Breast epithelium (tissue), 4 donors: ENCODE data around the gene PURB. TPM values are rescaled to one million over a fixed set of nuclear protein-coding genes. Genes with fewer than 3 reads are reported as not detected.
"Not testable (repeated sequence)": the region's sequence is repeated elsewhere in the genome, so short reads cannot be mapped to it uniquely, and the experiment has no call there.

Experiments used
- DNase-seq, 2 donors: peaks; one replicate each; pipeline ENCODE4 v3.0.0-alpha.2; 2019; ENCODE audit warnings: low spot score in 2 of 2
- H3K27ac ChIP-seq, 2 donors: fragments of 200-600 bp; sonication (generic) in 1 of 2; one replicate each; pipeline ENCODE4 v1.5.1; 2016 to 2019; ENCODE audit warnings: mild to moderate bottlenecking in 1 of 2
- H3K27me3 ChIP-seq, 2 donors: fragments of 200-600 bp; sonication (generic) in 1 of 2; one replicate each; pipeline versions ENCODE4 v1.5.1 to v1.6.0; 2017 to 2019; ENCODE audit warnings: control low read depth in 1 of 2, mild to moderate bottlenecking in 1 of 2
- H3K36me3 ChIP-seq: fragments of 200-600 bp; one replicate; pipeline ENCODE4 v1.5.1; 2019
- H3K4me1 ChIP-seq, 2 donors: fragments of 200-600 bp; sonication (generic); one replicate each; pipeline ENCODE4 v1.5.1; 2016 to 2019; ENCODE audit warnings: control low read depth in 1 of 2
- H3K4me3 ChIP-seq, 3 donors: fragments of 200-600 bp; sonication (generic); 1 replicate in 2 of 3; 2 replicates in 1 of 3; pipeline ENCODE4 v1.5.1; 2016 to 2019; ENCODE audit warnings: mild to moderate bottlenecking in 3 of 3, moderate library complexity in 2 of 3
- H3K9me3 ChIP-seq, 2 donors: fragments of 200-600 bp; sonication (generic) in 1 of 2; one replicate each; pipeline ENCODE4 v1.5.1; 2016 to 2019; ENCODE audit warnings: control low read depth in 1 of 2
- POLR2A ChIP-seq: fragments of 450-650 bp; IDR thresholded peaks from one replicate; pipeline ENCODE4 v1.6.1; 2016; ENCODE audit warnings: antibody characterized with exemption, mild to moderate bottlenecking, moderate library complexity
- POLR2AphosphoS5 ChIP-seq, 3 donors: sonication (generic); formaldehyde crosslinking; IDR thresholded peaks; one replicate each; pipeline ENCODE4 v1.6.1; 2017; ENCODE audit warnings: antibody characterized with exemption in 3 of 3
- intact Hi-C: fragments of 100-400 bp; cut with DNase I; formaldehyde crosslinking; loops from one replicate; pipeline ENCODE4 v1.15.1; 2023; ENCODE audit warnings: low total_unique reads
- total RNA-seq, 3 donors: library from RNA; depleted of rRNA; stranded (reverse); fragments of >200 nt; gene quantifications; one replicate each; pipeline ENCODE4 v1.1.0, GENCODE V29; 2016
- TF ChIP-seq, protein P1 (sequence below), 3 donors: fragments of 450-650 bp; IDR thresholded peaks; one replicate each; pipeline ENCODE4 v1.5.1; 2016 to 2017; ENCODE audit warnings: antibody characterized with exemption in 3 of 3, mild to moderate bottlenecking in 3 of 3, moderate library complexity in 3 of 3

The PURB gene
- total RNA-seq, result 10 to 100 TPM; 22.7 to 27.2 (median 24.9) TPM

DNA sequence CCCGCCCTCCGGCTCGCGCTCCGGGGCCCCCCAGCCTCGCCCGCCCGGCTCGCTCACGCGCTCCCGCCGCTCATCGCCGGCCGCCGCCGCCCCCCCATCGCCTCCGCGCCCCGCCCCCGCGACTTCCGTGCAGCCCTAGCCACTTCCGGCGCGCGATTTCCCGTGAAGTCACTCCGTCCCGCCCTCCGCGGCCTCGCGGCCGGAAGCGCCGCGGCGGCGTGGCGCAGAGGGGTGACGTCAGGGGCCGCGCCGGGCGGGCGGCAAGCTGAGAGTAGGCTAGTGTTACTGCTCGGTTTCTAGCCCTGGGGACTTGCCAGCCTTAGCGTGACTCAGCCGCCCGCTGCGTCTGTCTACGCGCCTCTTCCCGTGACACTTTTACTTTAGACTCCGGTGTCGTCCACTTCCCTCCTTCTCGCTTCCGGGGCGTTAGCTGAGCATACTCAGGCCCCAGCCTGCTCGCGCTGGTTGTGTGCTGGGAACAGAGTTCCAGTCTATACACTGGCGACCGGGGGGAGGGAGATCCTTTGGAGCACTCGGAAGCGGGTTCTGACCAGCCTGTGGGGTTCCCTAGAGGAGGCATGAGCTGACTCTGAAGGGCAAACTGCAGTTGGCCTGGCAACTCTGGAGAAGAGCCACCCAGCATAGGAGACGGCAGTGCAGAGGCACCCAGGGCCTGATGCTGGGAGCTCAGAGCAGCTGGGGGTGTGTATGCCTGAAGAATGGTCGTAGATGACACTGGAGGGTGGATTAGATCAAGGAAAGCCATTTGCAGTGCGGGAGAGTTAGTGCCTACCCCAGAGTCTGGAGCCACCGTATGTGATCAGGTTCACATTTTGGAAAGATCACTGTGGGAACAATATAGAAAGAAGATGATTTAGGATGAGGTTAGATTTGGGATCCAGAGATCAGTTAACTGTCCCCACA, at the start of gene PURB:
TSS of gene PURB (minus strand) at position 137 of the 924 bp plus-strand sequence. CDS start 182 bp downstream, outside the sequence.
- peak; percentile 92 for DNase-seq
- Histone ChIP-seq H3K27ac (peak within 1 kb of the TSS; percentile 96 to 98), H3K4me3 (peak within 1 kb of the TSS; percentile 77 to 96 (median 95)), H3K9me3 (no peaks in the 10 kb centered on the region), H3K36me3 (no peaks in the 10 kb centered on the region), H3K4me1 (peaks cover 0 to 18% of the 10 kb centered on the region in 2 donors), H3K27me3 (no peaks in the 10 kb centered on the region)
- TF ChIP-seq POLR2AphosphoS5 (IDR thresholded peaks at IDR 0.05) (peak; percentile 97 to 100 (median 98)), POLR2A (peak; percentile 91)
- TF ChIP-seq, protein P1, sequence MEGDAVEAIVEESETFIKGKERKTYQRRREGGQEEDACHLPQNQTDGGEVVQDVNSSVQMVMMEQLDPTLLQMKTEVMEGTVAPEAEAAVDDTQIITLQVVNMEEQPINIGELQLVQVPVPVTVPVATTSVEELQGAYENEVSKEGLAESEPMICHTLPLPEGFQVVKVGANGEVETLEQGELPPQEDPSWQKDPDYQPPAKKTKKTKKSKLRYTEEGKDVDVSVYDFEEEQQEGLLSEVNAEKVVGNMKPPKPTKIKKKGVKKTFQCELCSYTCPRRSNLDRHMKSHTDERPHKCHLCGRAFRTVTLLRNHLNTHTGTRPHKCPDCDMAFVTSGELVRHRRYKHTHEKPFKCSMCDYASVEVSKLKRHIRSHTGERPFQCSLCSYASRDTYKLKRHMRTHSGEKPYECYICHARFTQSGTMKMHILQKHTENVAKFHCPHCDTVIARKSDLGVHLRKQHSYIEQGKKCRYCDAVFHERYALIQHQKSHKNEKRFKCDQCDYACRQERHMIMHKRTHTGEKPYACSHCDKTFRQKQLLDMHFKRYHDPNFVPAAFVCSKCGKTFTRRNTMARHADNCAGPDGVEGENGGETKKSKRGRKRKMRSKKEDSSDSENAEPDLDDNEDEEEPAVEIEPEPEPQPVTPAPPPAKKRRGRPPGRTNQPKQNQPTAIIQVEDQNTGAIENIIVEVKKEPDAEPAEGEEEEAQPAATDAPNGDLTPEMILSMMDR (IDR thresholded peaks at IDR 0.05), result no peak
- intact Hi-C loops, result no loop called here

GRCh38 chr7:44935016-44935415, 49.7 kb upstream of the PURB start:
- Histone ChIP-seq H3K4me1 (no peaks in the 10 kb centered on the region), H3K27me3 (no peaks in the 10 kb centered on the region), H3K9me3 (no peaks in the 10 kb centered on the region), H3K4me3 (no peak overlapping the region), H3K27ac (no peak overlapping the region), H3K36me3 (no peaks in the 10 kb centered on the region)
- TF ChIP-seq POLR2A (no peak), POLR2AphosphoS5 (IDR thresholded peaks at IDR 0.05) (no peak)
- TF ChIP-seq, protein P1 (IDR thresholded peaks at IDR 0.05), result no peak
- no peak for DNase-seq
- intact Hi-C loops, result no loop called here

DNA sequence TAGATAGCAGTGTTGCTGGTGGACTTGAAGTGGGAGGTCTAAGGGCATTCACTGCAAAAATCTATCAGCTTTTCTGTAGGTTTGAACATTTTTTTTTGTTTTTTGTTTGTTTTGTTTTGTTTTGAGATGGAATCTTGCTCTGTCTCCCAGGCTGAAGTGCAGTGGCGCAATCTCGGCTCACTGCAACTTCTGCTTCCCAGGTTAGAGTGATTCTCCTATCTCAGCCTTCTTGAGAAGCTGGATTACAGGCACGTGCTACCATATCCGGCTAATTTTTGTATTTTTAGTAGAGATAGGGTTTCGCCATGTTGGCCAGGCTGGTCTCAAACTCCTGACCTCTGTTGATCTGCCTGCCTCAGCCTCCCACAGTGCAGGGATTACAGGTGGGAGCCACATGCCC, 49.2 kb upstream of the PURB start:
- intact Hi-C loops, H3K9me3 ChIP-seq, DNase-seq, H3K36me3 ChIP-seq, H3K4me1 ChIP-seq, H3K4me3 ChIP-seq, H3K27me3 ChIP-seq, H3K27ac ChIP-seq: not testable (repeated sequence)

DNA sequence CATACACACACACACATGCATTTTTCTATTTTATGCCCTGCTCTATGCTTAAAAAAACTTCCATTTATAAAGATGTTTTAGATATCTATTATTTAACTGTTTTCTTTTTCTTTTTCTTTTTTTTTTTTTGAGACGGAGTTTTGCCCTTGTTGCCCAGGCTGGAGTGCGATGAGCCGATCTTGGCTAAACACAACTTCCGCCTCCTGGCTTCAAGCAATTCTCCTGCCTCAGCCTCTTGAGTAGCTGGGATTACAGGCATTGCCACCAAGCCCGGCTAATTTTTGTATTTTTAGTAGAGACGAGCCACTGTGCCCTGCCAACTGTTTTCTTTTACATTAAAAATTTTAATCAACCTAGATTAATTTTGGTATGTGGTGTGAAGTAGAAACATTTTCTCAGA, 45.6 kb upstream of the PURB start:
- no peak for DNase-seq
- no peak overlapping the region for H3K4me3 ChIP-seq
- H3K27me3 ChIP-seq, result no peaks in the 10 kb centered on the region
- H3K4me1 ChIP-seq, result no peaks in the 10 kb centered on the region
- intact Hi-C loops, result no loop called here
- no peak overlapping the region for H3K27ac ChIP-seq
- TF ChIP-seq POLR2AphosphoS5 (IDR thresholded peaks at IDR 0.05), result no peak
- TF ChIP-seq, protein P1 (IDR thresholded peaks at IDR 0.05), result no peak
- TF ChIP-seq POLR2A, result no peak
- H3K36me3 ChIP-seq, result no peaks in the 10 kb centered on the region
- H3K9me3 ChIP-seq, result no peaks in the 10 kb centered on the region

- Histone ChIP-seq H3K4me1 (no peaks in the 10 kb centered on the region), H3K4me3 (no peak overlapping the region), H3K27ac (no peak overlapping the region), H3K36me3 (no peaks in the 10 kb centered on the region), H3K9me3 (no peaks in the 10 kb centered on the region), H3K27me3 (no peaks in the 10 kb centered on the region)
- intact Hi-C loops, result no loop called here
- no peak for DNase-seq
- TF ChIP-seq POLR2A (no peak), POLR2AphosphoS5 (IDR thresholded peaks at IDR 0.05) (no peak)
- TF ChIP-seq, protein P1 (IDR thresholded peaks at IDR 0.05), result no peak
These were observed 37.0 kb upstream of the PURB start for GRCh38 chr7:44922351-44922694.
